Measurements from ENCODE around the gene RAB12.

DNA sequence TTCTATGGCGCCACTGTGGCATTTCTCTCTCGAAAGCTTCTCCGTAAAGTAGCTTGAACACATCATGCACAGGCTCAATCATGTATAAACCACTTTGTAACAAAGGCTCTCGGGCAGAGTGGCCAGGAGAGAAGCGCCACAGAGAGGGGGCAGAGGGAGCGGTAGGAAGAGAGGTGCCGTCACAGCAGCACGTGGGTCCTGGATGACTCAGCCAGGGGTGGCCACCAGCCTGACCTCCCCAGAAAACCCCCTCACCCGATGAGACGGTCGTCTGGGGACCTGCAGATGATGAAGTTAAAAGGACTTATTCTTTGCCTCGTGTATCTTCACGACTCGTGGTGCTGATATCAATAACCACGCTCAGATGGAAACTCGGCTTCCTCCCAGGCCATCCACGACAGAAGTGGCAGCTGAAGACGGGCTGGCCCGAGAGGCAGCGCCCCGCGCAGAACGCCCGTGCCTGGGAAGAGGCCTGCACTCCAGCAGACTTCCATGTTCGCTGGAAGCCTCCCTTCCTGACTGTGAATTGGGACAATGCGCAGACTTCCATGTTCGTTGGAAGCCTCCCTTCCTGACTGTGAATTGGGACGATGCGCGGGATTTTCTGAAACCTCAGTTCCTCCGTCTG lies 49.7 kb downstream of the RAB12 start:
- TF ChIP-seq POLR2AphosphoS5 (IDR thresholded peaks at IDR 0.05; ENCODE audit: low read depth, low read length), result no peak
- no peak for TF ChIP-seq TAF1 (IDR thresholded peaks at IDR 0.05; ENCODE audit: borderline replicate concordance, insufficient read depth, low read length)
- no peak for TF ChIP-seq SIN3A (IDR thresholded peaks at IDR 0.05; ENCODE audit: borderline replicate concordance, insufficient read depth, low read length)
- TF ChIP-seq FOXP2 (optimal IDR thresholded peaks at IDR 0.05; ENCODE audit: borderline replicate concordance, extremely low read depth, extremely low read length, insufficient read depth), result no peak

Data from PFSK-1 (cell line).